Liver (tissue), 3 donors: ENCODE data around the gene TMC2.

Experiments
- CTCF ChIP-seq: fragments of 150-350 bp; IDR thresholded peaks from 2 replicates; pipeline ENCODE4 v1.5.1; 2017; ENCODE audit warnings: improper control_type of control experiment, low read depth, low read length; ENCODE audit not compliant: missing input control
- GABPA ChIP-seq, 2 donors: IDR thresholded peaks in 1 of 2; conservative IDR thresholded peaks in 1 of 2; 2 replicates each; pipeline ENCODE4 v1.6.1; 2016; ENCODE audit warnings: antibody characterized with exemption in 2 of 2, mild to moderate bottlenecking in 1 of 2, moderate library complexity in 1 of 2
- HNF4G ChIP-seq: IDR thresholded peaks from 2 replicates; pipeline ENCODE4 v1.6.1; 2016; ENCODE audit warnings: antibody characterized with exemption
- MAX ChIP-seq: IDR thresholded peaks from 2 replicates; pipeline ENCODE4 v1.6.1; 2016; ENCODE audit warnings: antibody characterized with exemption
- NR2F2 ChIP-seq: IDR thresholded peaks from 2 replicates; pipeline ENCODE4 v1.6.1; 2016; ENCODE audit warnings: antibody characterized with exemption
- RAD21 ChIP-seq, 2 donors: IDR thresholded peaks; 2 replicates each; pipeline ENCODE4 v1.6.1; 2016; ENCODE audit warnings: antibody characterized with exemption in 2 of 2, mild to moderate bottlenecking in 2 of 2
- REST ChIP-seq: IDR thresholded peaks from 2 replicates; pipeline ENCODE4 v1.6.1; 2016; ENCODE audit warnings: antibody characterized with exemption, mild to moderate bottlenecking
- SP1 ChIP-seq: IDR thresholded peaks from 2 replicates; pipeline ENCODE4 v1.6.1; 2018; ENCODE audit warnings: antibody characterized with exemption, mild to moderate bottlenecking
- YY1 ChIP-seq: IDR thresholded peaks from 2 replicates; pipeline ENCODE4 v1.6.1; 2016; ENCODE audit warnings: antibody characterized with exemption, mild to moderate bottlenecking
- ZBTB33 ChIP-seq: IDR thresholded peaks from 2 replicates; pipeline ENCODE4 v1.6.1; 2016; ENCODE audit warnings: antibody characterized with exemption
- donor health status: healthy.
- donor health status: healthy.

GRCh38 chr20:2616634-2617033, 80.3 kb downstream of the TMC2 start:
- no peak for TF ChIP-seq ZBTB33
- no peak for TF ChIP-seq CTCF
- TF ChIP-seq REST, result no peak
- TF ChIP-seq GABPA (IDR thresholded peaks at IDR 0.05 in 1 of 2, conservative IDR thresholded peaks at IDR 0.05 in 1 of 2), result no peak
- no peak for TF ChIP-seq HNF4G
- no peak for TF ChIP-seq NR2F2
- no peak for TF ChIP-seq SP1
- no peak for TF ChIP-seq RAD21 (IDR thresholded peaks at IDR 0.05)
- no peak for TF ChIP-seq YY1
- no peak for TF ChIP-seq MAX
